Measurements from ENCODE around the gene ATP10A. TPM values are rescaled to one million over a fixed set of nuclear protein-coding genes. Genes with fewer than 3 reads are reported as not detected.
"Not testable (repeated sequence)": the region's sequence is repeated elsewhere in the genome, so short reads cannot be mapped to it uniquely, and the experiment has no call there.

The ATP10A gene
- total RNA-seq, 1 donor from 2014 or later = not detected

- no peak for TF ChIP-seq CTCF (IDR thresholded peaks at IDR 0.05)
- Mint-ChIP-seq H3K36me3 (ENCODE audit: low read depth) (no peaks in the 10 kb centered on the region), H3K27ac (no peak overlapping the region), H3K9me3 (no peaks in the 10 kb centered on the region), H3K4me1 (no peaks in the 10 kb centered on the region), H3K4me3 (no peak overlapping the region), H3K27me3 (peaks cover 2% of the 10 kb centered on the region)
- intact Hi-C loops (cut with micrococcal nuclease) = no loop called here
- ATAC-seq (ENCODE audit: low read depth) = no peak
- ChIA-PET POLR2A (no interaction called here), CTCF (no interaction called here)
- DNase-seq = no peak
These were observed 21.2 kb upstream of the ATP10A start for GRCh38 chr15:25884370-25884769.

GRCh38 chr15:25883463-25884259 lies 20.5 kb upstream of the ATP10A start:
- Mint-ChIP-seq H3K36me3 (ENCODE audit: low read depth) (no peaks in the 10 kb centered on the region), H3K4me1 (no peaks in the 10 kb centered on the region), H3K27ac (no peak overlapping the region), H3K27me3 (peaks cover 2% of the 10 kb centered on the region), H3K9me3 (no peaks in the 10 kb centered on the region), H3K4me3 (no peak overlapping the region)
- CTCF ChIA-PET = no interaction called here
- no peak for DNase-seq
- ATAC-seq (ENCODE audit: low read depth) = no peak
- POLR2A ChIA-PET = no interaction called here
- TF ChIP-seq CTCF (IDR thresholded peaks at IDR 0.05) = no peak
- intact Hi-C loops (cut with micrococcal nuclease) = no loop called here

GRCh38 chr15:25882466-25882865 lies 19.3 kb upstream of the ATP10A start:
- intact Hi-C loops (cut with micrococcal nuclease) = no loop called here
- Mint-ChIP-seq H3K4me3 (no peak overlapping the region), H3K36me3 (ENCODE audit: low read depth) (no peaks in the 10 kb centered on the region), H3K9me3 (no peaks in the 10 kb centered on the region), H3K27me3 (no peaks in the 10 kb centered on the region), H3K4me1 (no peaks in the 10 kb centered on the region), H3K27ac (no peak overlapping the region)
- TF ChIP-seq CTCF (IDR thresholded peaks at IDR 0.05) = no peak
- ATAC-seq (ENCODE audit: low read depth) (no peak), DNase-seq (no peak)
- CTCF ChIA-PET = no interaction called here
- POLR2A ChIA-PET = no interaction called here

GRCh38 chr15:25880877-25881276 lies 17.8 kb upstream of the ATP10A start:
- DNase-seq; H3K36me3 Mint-ChIP-seq (ENCODE audit: low read depth); H3K27me3 Mint-ChIP-seq; H3K27ac Mint-ChIP-seq; ATAC-seq (ENCODE audit: low read depth); H3K4me1 Mint-ChIP-seq; intact Hi-C loops (cut with micrococcal nuclease); CTCF ChIA-PET; POLR2A ChIA-PET; H3K9me3 Mint-ChIP-seq; H3K4me3 Mint-ChIP-seq: not testable (repeated sequence)

GRCh38 chr15:25880411-25880810 lies 17.3 kb upstream of the ATP10A start:
- Mint-ChIP-seq H3K36me3 (ENCODE audit: low read depth) (no peaks in the 10 kb centered on the region), H3K27ac (no peak overlapping the region), H3K4me1 (no peaks in the 10 kb centered on the region), H3K9me3 (no peaks in the 10 kb centered on the region), H3K27me3 (peaks cover 3% of the 10 kb centered on the region), H3K4me3 (no peak overlapping the region)
- intact Hi-C loops (cut with micrococcal nuclease) = no loop called here
- DNase-seq (no peak), ATAC-seq (ENCODE audit: low read depth) (no peak)
- TF ChIP-seq CTCF (IDR thresholded peaks at IDR 0.05) = no peak
- POLR2A ChIA-PET = no interaction called here
- CTCF ChIA-PET = no interaction called here

GRCh38 chr15:25879438-25879837 lies 16.3 kb upstream of the ATP10A start:
- ATAC-seq (ENCODE audit: low read depth) = no peak
- Mint-ChIP-seq H3K36me3 (ENCODE audit: low read depth) (no peaks in the 10 kb centered on the region), H3K9me3 (no peaks in the 10 kb centered on the region), H3K4me3 (no peak overlapping the region), H3K4me1 (no peaks in the 10 kb centered on the region), H3K27ac (no peak overlapping the region), H3K27me3 (peaks cover 3% of the 10 kb centered on the region)
- no peak for TF ChIP-seq CTCF (IDR thresholded peaks at IDR 0.05)
- no peak for DNase-seq
- intact Hi-C loops (cut with micrococcal nuclease) = no loop called here
- ChIA-PET CTCF (no interaction called here), POLR2A (no interaction called here)

Measured in activated B cell treated with CpG ODN at 0.5 μM for 24 hours (primary cell).